Activated T-helper 9 cell treated with anti-CD3 and anti-CD28 coated beads, Interleukin-2, amount 50 U/mL, for 16 hours (primary cell): ENCODE measurements around the gene ADAMTS2.

ENCODE experiments used
- DNase-seq: peaks from one replicate; pipeline ENCODE4 v3.0.0-alpha.2; 2020; ENCODE audit warnings: low read depth

The ADAMTS2 gene

DNA sequence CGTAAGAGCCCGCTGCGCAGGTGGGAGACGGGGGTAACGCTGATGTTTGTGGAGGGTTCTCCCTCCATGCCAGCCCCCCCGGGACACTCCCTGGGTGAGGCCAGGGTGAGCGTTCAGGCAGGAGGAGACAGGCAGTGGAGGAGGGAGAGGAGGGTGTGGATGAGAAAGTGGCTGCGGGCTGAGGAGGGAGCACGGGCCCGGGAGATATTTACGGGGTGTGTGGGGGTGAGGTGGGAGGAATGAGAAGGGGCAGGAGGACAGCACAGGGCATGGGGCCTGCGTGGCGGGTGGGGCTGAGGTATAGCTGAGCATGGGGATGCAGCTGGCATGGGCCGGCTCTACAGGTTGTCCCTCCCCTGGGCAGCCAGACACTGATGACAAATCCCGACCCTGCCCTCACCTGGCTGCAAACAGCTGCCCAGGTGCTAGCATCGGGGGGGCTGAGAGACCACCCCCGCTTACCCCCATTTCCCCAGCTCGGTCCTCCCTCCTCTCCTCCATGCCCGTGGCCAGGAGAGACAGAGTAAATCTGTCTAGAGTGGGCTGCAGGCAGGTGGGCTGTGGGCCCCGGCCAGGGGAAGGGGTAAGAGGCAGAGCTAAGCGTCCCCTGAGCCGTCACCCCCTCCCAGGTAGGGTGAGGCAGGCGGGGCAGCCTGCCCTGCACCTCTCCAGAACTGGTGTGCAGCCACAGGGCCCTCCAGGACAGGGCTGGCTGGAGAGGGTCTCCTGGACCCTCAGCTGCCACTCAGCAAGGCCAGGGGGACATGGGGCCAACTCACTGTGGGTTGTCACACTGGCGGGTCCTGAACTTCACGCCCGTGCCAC is 205.9 kb downstream of the ADAMTS2 start:
- no peak for DNase-seq

DNA sequence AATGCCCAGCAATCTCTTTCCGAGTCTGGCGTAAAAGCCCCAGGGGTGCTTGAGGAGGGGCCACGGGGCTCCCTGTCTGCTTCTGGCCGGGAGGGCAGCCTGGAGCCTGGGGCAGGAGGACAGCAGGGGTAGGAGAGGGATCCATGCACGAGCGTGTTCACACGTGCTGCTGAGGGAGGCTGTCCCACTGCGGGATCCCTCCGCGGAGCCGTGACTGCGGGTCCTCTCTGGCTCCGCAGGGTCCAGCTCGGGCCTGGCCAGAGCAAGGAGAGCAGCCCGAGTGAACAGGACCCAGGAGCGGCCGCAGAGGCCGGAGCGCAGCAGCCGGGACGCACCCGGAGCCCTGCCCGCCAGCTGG is 206.7 kb downstream of the ADAMTS2 start:
- DNase-seq: no peak

DNA sequence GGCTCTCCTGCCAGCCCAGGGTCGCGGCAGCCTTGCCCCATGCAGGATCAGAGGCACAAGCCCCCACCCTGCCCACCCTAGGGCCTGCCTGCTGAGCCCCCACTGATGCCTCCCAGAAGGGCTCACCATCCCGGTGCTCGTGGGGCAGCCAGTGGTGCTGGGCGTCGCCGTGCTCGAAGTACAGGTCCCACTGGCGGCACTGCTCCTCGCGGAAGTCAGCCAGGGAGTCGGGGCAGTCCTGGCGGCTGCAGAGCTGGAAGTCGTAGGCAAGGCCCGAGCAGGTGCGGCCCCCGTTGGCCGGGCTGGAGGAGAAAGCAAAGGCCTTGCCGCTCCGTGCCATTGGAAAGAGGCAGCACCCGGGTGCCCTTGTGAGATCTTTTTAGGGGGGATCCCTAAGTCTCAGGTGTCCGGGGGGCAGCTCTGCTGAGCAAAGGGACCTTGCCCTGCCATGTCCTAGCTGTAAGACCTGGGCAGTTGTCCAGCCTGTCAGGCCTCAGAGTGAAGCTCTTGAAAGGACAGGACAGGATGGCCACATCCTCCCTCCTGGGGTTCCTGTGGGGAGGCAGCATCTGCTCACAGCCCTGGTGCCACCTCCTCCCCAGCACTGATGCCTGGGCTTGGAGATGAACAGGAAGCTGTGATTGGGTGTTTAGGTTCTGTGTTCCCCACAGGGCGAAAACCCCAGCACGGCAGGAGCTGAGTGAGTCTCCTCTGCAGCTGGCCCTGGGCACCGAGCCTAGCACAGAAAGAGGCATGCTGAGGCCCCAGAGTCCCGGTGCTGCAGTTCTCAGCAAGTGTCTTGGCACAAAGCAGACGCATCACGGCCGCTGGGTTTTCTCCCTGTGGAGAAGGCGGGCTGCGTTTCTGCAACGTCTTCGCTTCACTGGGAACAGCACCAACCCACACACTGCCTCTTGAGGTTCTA is 207.4 kb downstream of the ADAMTS2 start:
- DNase-seq: no peak

DNA sequence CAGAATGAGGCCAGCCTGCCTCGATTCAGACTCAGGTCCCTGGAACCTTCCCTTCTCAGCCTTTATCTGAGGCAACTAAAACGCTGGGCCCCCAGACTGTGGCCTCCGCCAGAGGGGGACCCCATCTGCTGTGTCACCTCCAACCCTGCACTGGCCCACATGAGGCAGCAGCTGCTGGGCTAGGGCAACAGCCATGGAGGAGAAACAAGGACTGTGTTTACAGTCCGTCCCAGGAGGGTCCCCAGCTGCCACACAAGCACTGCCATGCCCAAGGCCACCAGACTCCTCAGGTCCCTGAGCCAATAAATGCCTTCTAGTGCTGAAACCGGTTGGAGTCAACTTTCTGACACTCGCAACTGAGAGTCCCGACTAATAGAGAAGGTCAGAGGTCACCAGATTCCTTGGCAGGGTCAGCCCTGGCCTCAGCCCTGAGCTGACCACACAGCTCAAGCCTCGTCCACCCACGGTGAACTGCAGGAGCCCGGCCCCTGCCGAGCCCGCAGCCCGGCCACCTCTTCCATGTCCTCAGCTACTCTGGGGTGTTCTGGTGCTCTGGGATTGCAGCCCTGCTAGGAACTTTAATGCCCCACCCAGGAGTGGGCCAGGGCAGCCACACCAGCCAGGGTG is 208.1 kb downstream of the ADAMTS2 start:
- no peak for DNase-seq

DNA sequence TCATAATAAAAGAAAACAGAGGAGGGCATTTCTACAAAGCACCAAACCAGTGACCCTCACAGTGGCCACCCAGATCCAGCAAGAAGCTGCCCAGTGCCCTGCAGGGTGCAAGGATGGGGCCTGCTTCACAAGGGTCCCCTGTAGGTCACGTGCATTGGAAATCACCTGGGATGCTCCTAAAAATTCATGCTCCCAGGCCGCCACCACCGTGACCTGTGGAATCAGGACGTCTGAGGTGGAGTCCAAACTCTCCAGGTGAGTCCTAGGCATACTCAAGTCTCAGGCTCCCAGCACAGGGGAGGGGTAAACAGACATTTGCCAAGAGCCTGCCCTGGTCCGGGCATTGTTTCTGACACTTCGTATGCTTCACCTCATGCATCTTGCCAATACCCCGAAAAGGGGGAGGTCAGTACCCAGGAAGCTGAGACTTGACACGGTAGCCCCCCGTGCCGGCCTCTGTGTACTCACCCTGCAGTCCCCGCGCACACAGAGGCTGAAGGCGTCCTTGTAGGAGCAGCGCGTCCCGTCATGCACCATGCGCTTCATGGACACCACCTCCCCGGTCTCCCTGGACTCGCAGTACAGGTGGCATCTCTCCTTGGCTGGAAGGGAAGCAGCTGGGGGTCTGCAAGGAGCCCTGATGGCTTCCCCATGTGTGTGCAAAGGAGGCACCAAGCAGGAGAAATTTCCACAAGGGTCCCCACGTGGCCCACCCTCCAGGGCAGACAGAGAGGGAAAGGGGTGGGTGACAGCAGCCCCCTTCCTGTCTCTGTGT is 209.6 kb downstream of the ADAMTS2 start:
- DNase-seq: no peak

DNA sequence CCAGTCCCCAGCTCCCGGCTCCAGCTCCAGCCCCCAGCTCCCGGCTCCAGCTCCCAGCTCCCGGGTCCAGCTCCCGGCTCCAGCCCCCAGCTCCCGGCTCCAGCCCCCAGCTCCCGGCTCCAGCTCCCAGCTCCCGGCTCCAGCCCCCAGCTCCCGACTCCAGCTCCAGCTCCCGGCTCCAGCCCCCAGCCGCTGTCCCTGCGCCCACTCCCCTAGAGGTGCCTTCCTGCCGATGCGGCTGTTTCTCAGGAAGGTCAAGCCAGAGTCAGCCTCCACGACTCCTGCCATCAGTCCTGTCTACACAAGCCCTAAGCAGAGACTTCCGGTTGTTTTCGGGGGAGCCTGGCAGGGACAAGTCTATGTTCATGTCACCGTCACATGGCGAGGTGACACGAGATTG is 210.3 kb downstream of the ADAMTS2 start:
- no peak for DNase-seq

DNA sequence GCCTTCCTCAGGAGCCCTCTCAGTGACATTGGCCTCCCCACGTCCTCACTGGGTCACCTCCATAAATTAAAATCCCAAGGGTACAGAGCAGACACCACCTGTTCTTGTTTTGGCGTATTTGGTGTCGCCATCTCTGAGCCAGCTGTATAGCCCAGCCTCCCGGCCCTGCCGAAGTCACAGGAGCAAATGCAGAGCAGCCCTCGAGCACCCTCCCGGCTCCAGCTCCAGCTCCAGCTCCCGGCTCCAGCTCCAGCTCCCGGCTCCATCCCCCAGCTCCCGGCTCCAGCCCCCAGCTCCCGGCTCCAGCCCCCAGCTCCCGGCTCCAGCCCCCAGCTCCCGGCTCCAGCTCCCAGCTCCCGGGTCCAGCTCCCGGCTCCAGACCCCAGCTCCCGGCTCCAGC is 210.8 kb downstream of the ADAMTS2 start:
- DNase-seq: no peak

DNA sequence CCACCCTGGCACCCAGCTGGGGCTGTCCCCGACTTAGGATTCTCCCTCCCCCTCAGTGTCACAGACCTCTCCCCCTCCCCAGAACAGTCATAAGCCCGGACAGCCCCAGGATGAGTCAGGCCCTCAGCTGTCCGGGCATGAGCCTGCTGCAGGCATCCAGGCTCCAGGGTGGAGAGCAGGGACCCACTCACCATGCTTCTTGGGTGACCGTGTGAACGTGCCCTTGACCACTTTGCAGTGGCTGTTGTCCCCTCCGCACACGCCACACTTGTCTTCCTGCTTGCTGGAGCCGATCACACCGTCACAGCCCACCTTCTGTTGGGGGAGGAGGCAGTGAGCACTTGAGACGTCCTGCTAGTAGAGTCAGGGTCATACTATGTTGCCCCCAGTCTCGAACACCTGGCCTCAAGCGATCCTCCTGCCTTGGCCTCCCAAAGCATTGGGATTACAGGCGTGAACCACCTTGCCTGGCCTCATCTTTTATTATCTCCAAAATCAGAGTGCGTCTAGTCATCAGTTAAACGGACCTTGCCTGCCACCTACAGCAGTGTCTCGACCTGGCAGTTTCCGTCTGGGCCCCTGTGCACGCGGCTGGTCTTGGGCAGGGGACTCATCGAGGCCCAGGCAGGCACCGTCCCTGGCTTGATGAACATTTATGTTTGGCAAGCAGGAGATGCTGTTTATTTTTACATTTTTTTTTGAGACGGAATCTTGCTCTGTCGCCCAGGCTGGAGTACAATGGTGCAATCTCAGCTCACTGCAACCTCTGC is 212.5 kb downstream of the ADAMTS2 start:
- no peak for DNase-seq

DNA sequence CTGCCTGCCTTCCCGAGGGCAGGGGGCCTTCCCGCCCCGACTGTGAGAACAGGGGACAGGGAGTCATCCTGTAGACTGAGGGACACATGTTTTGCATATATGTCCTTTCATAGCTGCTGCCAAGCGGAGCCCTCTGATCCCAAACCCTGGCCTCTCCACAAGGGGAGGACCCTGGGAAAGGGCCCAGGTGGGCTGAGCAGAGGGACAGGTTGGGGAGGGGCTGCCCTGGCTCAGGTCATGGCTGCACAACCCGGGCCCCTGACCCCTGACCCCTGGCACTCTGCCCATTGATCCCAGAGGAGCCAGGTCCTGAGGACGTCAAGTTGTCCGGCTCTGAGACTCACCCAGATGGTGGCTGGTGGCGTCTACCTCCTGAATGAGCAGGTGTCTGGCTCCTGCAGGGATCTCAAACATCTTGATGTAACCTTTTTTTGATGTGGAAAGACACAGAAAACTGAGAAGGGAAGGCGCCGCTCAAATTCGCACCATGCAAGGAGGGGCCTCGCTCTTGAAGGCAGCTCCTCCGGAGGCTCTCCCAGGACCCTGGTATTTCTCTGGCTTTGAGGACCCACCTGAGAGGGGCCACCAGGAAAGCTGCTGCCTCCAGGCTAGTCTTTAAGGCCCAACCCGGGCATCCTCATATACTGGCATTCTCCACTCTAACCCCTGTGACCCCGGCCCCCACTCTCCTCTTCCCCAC is 213.2 kb downstream of the ADAMTS2 start:
- no peak for DNase-seq

DNA sequence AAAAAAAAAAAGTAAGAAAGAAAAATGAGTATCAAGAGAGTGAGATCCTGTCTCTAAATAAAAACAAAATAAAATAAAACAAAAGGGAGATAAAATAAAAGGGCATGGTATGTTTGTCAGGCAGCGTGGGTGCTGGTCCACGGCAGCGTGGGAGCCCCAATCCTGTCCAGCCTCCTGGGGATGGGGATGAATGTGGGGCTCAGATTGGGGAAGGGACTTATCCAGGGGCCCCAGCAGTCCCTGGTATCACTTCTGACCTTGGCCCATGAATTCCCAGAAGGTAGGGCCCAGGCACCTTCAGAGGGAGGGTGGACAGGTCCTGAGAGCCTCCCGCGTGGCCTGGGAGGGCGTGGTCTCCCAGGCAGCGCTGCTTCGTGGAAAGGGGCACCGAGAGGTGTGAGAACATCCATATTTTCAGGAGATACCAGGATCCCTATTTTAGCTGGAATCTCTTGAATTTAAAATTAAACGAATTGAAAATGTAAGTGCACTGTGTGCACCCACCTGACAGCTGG is 213.9 kb downstream of the ADAMTS2 start:
- no peak for DNase-seq

DNA sequence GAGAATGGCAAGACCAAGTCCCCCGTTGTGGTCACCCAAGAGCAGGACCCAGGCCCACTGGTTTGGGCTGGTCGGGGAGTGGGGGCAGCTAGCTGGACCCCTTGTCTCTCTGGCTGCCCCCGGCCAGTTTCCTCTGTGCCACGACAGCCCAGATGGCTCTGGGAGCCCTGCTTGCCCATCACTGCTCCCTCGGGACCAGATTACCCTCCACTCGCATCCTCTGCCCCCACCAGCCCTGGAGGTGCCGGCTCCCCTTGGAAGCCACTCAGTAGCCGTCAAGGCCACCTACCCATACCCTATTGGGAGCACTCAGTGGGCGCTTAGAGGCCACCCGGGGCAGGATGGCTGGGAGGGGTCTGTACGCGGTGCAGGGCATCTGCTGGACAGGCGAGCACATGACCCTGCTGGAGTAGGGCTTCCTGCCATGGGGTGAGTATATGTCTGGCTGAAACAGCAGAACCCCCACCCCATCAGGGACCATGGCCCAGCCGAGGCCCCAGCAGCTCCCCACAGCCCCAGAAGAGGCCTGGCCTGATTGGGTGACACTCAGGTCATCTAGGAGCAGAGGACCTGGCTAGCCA is 215.1 kb downstream of the ADAMTS2 start:
- DNase-seq: no peak

DNA sequence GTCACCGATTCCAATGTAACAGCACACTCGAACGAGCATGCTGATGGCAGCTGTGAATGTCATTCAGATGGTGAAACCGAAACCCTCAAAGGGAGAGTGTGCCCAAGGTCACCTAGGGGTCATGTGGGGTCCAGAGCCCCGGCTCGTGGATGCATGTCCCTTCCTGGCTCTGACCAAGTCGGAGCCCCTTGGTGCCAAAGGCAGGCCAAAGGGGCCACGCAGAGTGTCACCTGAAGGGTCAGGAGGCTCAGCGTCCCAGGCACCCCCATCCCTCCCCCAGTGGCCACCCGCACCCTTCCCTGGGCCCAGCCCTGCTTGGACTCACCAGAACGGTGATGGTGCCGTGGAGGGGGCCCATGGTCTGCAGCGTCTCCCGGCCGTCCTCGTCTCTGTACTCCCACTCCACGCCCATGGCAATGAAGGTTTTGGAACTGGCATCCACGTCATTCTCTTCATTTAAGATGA is 215.6 kb downstream of the ADAMTS2 start:
- no peak for DNase-seq

DNA sequence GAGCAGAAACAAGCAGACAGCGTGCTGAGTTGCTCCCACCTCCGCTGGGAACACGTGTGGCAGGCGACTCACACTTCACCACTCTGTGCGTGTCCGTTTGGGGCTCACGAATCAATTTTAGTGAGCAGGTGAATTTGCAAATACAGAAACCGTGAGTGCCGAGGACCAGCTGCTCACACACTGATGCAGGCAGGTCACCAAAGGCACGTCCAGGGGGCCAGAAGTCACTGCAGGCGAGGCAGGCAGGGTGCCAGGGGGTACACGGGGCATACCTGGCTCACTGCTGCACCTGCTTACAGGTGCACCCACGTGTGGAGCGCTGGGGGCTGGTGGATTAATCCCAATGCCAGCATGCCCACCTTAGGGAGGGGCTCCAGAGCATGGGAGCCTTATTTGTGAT is 216.3 kb downstream of the ADAMTS2 start:
- no peak for DNase-seq

DNA sequence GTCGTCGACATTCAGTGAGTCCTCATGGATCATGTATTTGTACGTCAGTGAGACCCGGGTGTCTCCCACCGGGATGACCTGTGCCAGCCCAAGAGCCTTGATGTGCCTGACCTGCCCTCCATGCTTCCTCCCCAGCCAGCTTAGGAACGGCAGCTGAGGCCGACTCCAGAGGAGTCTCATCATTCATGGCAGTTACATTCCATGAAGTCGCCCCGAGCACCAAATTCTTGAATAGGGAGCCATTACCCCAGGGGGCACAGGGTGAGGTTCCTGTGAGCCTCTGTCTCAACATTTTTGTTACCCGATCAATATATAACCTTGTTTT is 217.3 kb downstream of the ADAMTS2 start:
- DNase-seq: no peak

DNA sequence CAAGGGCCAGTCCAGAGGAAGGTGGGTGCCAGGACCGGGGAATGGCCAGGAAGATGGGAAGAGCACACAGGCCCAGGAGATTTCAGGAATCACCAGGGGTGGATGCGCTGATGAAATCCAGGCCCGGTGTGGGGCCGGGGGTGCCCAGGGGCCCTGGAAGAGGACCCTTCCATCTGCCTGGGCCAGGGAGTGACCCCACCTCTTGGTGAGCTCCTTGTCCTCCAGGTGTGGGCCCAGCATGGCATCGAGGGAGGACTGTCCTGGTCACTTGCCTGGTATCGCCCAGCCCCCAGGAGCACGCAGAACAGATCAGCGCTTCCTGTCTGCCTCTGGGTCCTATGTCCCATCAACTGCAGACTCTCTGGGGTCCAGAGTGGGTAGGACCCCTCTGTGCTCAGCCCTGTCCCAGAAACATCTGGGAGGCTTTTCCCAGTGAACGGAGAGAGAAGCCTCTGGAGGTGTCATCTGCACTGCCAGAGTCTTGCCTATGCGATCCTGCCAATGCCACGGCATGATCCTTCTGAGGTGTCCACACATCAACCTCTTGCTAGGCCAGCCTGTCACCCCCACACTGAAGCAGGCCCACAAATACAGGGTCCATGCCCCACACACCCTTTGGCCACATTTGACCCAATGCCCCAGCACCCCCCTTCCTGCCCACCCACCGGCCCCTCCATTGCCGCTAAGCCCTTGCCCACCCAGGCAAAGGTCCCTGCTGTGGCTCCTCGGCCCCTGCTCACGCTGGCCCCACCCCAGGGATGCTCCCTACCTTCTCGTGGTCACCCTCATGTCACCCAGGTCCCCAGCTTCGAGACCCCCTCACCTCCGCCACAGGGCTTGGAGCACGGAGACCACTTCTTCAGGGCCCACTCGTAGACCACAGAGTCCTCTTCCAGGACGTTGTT is 217.9 kb downstream of the ADAMTS2 start:
- no peak for DNase-seq

DNA sequence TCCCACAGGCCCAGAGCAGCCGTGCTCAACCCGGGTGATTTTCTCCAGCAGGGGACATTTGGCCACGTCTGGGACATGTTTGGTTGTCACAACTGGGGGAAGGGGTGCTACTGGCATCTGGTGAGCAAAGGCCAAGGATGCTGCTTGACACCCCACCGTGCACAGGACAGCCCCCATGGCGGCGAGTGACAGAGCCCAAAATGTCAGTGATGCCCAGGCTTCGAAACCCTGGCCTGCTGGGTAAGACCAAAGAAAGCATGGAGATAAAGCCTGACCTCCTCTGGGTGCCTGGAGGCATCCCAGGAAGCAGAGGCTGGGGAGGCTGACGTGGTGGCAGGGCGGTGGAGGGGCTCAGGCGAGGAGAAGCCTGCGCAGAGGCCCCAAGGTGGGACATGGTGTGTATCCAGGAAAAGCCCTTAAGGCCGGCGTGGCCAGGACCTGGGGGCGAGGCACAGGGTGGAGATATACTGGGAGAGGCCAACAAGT is 218.7 kb downstream of the ADAMTS2 start:
- no peak for DNase-seq

DNA sequence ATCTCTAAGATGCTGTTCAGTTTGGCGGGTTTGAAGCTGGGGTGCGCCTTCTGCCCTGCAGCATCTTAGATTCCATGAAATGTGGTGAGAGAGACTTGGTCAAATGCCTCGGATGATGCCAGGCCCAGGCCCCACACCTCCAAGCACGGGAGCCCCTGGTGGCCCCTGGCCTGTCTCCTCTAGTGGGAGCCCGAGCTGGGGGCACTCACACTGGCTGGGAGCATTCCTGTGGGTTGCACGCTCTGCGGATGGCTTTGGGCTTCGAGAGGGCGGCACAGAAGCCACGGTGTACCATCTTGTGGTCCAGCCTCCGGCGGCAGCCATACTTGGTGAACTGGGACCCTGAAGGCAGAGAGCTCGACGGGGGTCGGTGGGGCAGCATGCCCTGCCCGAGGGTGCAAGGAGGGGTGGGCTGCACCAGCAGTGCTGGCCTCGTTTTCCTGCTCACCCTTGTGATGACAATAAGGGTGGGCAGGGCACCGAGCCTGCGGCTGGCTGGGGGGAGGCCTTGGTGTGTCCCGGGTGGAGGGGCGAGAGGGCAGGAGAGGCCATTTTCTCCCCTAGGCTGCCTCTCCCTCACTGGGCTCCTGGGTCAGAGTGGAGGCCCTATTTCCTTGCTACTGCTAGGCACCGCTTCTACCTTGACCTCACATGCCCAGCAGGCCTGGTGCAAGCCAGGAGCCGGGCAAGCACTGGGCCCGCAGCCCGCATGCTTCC is 219.3 kb downstream of the ADAMTS2 start:
- no peak for DNase-seq
